ENCODE data around the gene RAB13. TPM values are rescaled to one million over a fixed set of nuclear protein-coding genes. Genes with fewer than 3 reads are reported as not detected.

The RAB13 gene
- total RNA-seq, 1 donor = 103 TPM

DNA sequence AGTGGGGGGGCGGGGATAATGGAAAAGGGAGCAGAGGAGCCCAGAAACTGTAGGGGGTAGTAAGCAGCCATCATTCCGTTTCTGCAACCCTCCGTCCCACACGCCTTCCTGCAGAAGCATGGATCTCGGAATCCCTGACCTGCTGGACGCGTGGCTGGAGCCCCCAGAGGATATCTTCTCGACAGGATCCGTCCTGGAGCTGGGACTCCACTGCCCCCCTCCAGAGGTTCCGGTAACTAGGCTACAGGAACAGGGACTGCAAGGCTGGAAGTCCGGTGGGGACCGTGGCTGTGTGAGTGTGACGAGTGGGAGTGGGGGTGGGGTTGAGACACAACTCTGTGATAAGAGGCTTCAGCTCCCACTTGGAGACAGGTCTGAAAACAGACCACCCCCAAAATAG lies 17.7 kb downstream of the RAB13 start:
- no peak for DNase-seq (ENCODE audit: low read depth)
- H3K4me3 ChIP-seq (ENCODE audit: low read depth, low read length) = peak overlapping the region; percentile 77
- TF ChIP-seq, protein P1, sequence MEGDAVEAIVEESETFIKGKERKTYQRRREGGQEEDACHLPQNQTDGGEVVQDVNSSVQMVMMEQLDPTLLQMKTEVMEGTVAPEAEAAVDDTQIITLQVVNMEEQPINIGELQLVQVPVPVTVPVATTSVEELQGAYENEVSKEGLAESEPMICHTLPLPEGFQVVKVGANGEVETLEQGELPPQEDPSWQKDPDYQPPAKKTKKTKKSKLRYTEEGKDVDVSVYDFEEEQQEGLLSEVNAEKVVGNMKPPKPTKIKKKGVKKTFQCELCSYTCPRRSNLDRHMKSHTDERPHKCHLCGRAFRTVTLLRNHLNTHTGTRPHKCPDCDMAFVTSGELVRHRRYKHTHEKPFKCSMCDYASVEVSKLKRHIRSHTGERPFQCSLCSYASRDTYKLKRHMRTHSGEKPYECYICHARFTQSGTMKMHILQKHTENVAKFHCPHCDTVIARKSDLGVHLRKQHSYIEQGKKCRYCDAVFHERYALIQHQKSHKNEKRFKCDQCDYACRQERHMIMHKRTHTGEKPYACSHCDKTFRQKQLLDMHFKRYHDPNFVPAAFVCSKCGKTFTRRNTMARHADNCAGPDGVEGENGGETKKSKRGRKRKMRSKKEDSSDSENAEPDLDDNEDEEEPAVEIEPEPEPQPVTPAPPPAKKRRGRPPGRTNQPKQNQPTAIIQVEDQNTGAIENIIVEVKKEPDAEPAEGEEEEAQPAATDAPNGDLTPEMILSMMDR (IDR thresholded peaks at IDR 0.05; ENCODE audit: insufficient read depth, low read length) = no peak

DNA sequence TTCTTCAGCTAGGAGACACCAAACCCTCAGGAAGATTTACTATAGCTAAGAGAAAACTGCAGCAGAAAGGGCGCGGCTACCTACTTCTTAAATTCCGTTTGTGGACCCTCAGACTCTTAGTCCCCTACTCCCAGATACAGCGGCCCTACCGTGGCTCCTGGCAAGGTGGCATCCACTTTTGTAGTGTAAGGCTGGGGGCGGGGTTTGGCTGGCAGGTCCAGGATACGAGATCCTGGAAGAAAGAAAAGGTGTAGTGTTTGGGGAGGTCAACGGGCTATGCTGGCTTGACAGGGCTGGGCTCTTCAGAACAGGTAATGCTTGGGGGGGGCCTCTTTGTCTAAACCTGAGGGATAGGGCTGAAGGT lies 18.2 kb downstream of the RAB13 start:
- TF ChIP-seq, protein P1 (IDR thresholded peaks at IDR 0.05; ENCODE audit: insufficient read depth, low read length) = no peak
- DNase-seq (ENCODE audit: low read depth) = no peak
- peak overlapping the region; percentile 77 for H3K4me3 ChIP-seq (ENCODE audit: low read depth, low read length)

DNA sequence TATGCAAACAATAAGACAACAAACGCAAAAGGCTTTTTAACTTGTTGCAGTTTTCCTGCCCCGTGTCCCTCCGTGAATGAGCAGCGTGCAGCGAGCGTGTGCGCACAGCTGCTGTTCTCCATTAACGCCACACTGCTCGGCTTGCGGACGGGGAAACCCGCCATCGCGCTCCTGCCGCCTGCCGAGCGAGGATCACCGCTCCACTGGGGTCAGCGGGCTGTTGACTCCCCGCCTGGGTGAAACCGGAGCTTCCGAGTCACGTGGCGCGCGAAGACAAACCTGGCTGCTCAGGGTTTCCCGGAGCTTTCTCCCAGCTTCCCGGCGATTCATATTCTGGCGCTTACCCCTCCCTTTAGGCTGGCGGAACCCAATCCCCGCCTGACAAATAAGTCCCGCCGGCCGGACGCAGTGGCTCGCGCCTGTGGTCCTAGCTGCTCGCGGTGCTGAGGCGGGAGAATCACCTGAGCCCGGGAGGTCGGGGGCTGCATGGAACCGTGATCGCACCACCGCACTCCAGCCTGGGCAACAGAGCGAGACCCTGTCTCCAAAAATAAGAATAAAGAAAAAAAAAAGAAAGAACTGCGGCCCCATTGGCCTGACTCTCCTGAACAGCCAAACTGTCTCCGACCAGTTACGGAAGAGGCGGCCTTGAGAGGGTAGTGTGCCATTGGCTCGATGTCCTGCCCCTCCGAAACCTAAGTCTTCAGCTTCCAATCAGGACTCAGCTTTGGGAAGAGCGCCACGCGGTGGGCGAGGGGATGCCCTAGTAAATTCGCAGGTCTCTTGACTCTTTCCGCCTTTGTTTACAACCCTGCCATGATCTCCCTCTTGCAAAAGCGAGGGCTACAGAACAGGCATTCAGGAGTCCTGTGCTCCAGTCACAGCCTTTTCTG lies 18.8 kb downstream of the RAB13 start, which contains the start of gene CREB3L4:
Gene CREB3L4, plus strand, starts transcription at position 796 of the 893 bp plus-strand sequence. CDS start 624 bp downstream, outside the sequence.
- DNase-seq (ENCODE audit: low read depth) = peak; percentile 99
- peak within 1 kb of the TSS; percentile 77 for H3K4me3 ChIP-seq (ENCODE audit: low read depth, low read length)
- TF ChIP-seq, protein P1 (IDR thresholded peaks at IDR 0.05; ENCODE audit: insufficient read depth, low read length) = peak; percentile 53

DNA sequence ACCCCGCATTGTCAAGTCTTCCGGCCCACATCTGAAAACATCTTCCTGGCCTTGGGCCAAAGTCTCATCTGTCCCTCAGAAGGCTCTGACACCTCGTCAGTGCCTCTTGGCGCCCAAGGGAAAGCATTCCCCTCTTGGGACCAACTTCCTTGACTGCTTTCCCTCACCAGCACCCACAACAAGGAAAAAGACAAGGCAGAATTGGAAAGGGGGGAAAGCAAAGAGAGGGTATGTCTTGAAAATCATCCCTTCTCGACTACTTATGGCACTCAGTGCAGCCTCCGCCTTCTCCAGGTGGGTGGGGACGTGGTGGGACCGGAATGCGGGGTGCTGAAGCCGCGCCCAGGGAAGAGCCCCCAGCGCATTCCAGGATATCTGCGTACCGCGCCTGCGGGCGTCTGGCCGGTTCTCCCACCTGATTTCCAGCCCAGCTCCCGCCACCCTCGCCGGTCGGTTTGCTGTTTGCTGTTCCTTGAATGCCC lies 22.2 kb downstream of the RAB13 start:
- TF ChIP-seq, protein P1 (IDR thresholded peaks at IDR 0.05; ENCODE audit: insufficient read depth, low read length) = no peak
- DNase-seq (ENCODE audit: low read depth) = peak; percentile 25

DNA sequence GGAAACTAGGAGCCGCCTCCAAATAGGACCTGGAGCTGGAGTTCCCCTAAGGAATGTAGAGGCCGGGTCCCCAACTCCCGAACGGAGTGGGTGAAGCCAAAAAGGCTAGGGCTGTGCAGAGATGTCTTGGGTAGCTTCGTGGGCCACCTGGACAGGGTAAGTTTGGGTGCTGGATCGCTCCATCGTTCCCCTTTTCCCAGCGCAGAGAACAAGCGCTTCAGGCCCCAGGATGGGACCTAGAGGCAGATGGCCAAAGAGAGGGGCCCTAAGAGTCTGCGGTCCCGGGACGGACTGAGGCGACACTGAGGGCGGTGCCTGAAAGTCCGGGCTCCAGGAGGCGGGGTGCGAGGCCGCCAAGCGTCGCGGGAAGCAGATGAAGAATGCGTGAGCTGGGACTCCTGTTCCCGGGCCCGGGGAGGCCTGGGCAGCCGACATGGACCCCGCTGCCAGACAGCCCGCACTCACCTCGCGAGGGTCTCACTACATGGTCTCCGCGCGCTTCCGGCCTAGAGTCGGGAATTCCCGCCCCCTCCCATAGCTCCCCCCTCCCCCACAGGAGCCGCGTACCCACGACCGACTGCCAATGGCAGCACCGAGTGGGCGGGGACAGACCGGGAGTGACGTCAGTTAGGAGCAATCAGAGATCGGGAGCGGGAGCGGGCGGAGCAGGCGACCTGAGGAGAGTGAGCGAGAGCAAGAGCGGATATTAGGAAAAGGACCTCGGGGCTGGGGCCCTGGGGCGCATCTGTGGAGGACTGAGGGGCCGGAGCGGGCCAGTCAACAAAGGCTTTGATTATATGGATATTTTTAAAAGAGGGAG lies 22.9 kb downstream of the RAB13 start, which contains the start of gene SLC39A1:
Gene SLC39A1, minus strand, starts transcription at position 508 of the 820 bp plus-strand sequence. CDS start 822 bp downstream, outside the sequence.
- H3K4me3 ChIP-seq (ENCODE audit: low read depth, low read length) = peak within 1 kb of the TSS; percentile 92
- TF ChIP-seq, protein P1 (IDR thresholded peaks at IDR 0.05; ENCODE audit: insufficient read depth, low read length) = no peak
- DNase-seq (ENCODE audit: low read depth) = peak; percentile 95

More for the DNA sequence above, 22.2 kb downstream of the RAB13 start:
- peak overlapping the region; percentile 92 for H3K4me3 ChIP-seq (ENCODE audit: low read depth, low read length)

Measured in fibroblast of the aortic adventitia (primary cell).